ENCODE measurements around the gene C19orf12. TPM values are rescaled to one million over a fixed set of nuclear protein-coding genes. Genes with fewer than 3 reads are reported as not detected.

C19orf12 gene
- total and polyA plus RNA-seq, 2 experiments from 2014 or later, result 11.4 to 17.2 TPM

DNA sequence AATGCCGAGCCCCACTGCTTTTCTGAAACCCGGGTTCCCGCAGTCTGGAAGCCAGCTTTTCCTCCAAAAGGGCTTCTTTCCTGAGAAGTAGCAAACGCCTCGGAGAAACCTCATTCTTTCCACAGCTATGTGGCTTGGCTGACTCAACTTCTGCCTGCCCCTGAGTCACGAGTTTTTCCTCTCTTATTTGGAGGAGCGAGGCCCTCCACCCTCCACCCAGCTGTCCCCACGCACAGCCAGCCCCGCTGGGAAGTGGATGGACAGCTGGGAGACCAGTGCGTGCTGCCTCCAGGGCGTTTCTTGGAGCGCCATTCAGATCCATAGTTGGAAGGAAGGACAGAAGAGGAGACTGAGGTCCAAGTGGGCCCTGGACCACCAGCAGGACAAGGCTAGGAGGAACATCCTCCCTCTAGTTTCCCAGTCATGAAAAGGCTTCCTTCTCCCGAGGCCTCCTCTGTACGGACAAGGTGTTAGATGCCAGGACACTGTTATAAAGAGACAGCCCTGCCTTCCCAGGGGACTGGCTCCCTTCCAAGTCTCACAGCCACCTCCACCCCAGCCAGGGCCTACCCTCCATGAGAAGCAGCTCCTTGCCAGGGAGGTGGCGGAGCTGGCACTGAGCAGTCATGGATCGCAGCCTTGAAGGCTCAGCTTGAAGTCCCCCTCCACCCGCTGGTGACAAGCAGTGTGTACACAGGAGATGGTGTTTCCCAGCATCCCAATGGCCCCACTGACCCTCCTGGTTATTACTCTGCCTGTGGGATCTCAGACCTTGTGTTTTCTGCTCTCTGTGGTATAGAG is 52.3 kb downstream of the C19orf12 start:
- DNase-seq (ENCODE audit: low spot score) (no peak), ATAC-seq (no peak)
- Histone ChIP-seq H2AFZ (no peak overlapping the region), H3K27ac (ENCODE audit: low read depth) (no peak overlapping the region), H3K9me2 (ENCODE audit: insufficient read depth) (no peaks in the 10 kb centered on the region), H3K36me3 (ENCODE audit: insufficient read depth) (no peaks in the 10 kb centered on the region), H3K4me3 (no peak overlapping the region), H3K27me3 (ENCODE audit: insufficient read depth) (no peaks in the 10 kb centered on the region), H3F3A (replicated peaks; ENCODE audit: low read depth) (0 out of 2 replicates have a peak, but pooled peaks cover 7% of the 10 kb centered on the region), H3K4me1 (ENCODE audit: insufficient read depth) (peaks cover 10% of the 10 kb centered on the region), H4K20me1 (replicated peaks; ENCODE audit: insufficient read depth) (no peaks in the 10 kb centered on the region), H3K79me2 (replicated peaks; ENCODE audit: insufficient read depth) (peaks cover 4% of the 10 kb centered on the region; the same call in 1 of the 2 replicates), H3K4me2 (no peak overlapping the region)
- Mint-ChIP-seq H3K27ac (no peak overlapping the region), H3K4me1 (peaks cover 21% of the 10 kb centered on the region), H3K27me3 (ENCODE audit: insufficient read depth, low read depth, poor library complexity) (peaks cover 9% of the 10 kb centered on the region), H3K9me3 (no peaks in the 10 kb centered on the region), H3K36me3 (ENCODE audit: low read depth) (no peaks in the 10 kb centered on the region), H3K4me3 (no peak overlapping the region)
- no peak for TF ChIP-seq STAT1 (IDR thresholded peaks at IDR 0.05; ENCODE audit: unreplicated experiment)
- no peak for TF ChIP-seq ZNF331 (CRISPR knock-in tag; IDR thresholded peaks at IDR 0.05; ENCODE audit: low read depth)
- TF ChIP-seq NANOG (IDR thresholded peaks at IDR 0.05; ENCODE audit: borderline replicate concordance), result no peak
- TF ChIP-seq, protein P1, sequence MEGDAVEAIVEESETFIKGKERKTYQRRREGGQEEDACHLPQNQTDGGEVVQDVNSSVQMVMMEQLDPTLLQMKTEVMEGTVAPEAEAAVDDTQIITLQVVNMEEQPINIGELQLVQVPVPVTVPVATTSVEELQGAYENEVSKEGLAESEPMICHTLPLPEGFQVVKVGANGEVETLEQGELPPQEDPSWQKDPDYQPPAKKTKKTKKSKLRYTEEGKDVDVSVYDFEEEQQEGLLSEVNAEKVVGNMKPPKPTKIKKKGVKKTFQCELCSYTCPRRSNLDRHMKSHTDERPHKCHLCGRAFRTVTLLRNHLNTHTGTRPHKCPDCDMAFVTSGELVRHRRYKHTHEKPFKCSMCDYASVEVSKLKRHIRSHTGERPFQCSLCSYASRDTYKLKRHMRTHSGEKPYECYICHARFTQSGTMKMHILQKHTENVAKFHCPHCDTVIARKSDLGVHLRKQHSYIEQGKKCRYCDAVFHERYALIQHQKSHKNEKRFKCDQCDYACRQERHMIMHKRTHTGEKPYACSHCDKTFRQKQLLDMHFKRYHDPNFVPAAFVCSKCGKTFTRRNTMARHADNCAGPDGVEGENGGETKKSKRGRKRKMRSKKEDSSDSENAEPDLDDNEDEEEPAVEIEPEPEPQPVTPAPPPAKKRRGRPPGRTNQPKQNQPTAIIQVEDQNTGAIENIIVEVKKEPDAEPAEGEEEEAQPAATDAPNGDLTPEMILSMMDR (conservative IDR thresholded peaks at IDR 0.05; ENCODE audit: low read depth in 2 of 2), result no peak
- TF ChIP-seq EZH2phosphoT487 (IDR thresholded peaks at IDR 0.05; ENCODE audit: unreplicated experiment), result no peak
- TF ChIP-seq, protein P2, sequence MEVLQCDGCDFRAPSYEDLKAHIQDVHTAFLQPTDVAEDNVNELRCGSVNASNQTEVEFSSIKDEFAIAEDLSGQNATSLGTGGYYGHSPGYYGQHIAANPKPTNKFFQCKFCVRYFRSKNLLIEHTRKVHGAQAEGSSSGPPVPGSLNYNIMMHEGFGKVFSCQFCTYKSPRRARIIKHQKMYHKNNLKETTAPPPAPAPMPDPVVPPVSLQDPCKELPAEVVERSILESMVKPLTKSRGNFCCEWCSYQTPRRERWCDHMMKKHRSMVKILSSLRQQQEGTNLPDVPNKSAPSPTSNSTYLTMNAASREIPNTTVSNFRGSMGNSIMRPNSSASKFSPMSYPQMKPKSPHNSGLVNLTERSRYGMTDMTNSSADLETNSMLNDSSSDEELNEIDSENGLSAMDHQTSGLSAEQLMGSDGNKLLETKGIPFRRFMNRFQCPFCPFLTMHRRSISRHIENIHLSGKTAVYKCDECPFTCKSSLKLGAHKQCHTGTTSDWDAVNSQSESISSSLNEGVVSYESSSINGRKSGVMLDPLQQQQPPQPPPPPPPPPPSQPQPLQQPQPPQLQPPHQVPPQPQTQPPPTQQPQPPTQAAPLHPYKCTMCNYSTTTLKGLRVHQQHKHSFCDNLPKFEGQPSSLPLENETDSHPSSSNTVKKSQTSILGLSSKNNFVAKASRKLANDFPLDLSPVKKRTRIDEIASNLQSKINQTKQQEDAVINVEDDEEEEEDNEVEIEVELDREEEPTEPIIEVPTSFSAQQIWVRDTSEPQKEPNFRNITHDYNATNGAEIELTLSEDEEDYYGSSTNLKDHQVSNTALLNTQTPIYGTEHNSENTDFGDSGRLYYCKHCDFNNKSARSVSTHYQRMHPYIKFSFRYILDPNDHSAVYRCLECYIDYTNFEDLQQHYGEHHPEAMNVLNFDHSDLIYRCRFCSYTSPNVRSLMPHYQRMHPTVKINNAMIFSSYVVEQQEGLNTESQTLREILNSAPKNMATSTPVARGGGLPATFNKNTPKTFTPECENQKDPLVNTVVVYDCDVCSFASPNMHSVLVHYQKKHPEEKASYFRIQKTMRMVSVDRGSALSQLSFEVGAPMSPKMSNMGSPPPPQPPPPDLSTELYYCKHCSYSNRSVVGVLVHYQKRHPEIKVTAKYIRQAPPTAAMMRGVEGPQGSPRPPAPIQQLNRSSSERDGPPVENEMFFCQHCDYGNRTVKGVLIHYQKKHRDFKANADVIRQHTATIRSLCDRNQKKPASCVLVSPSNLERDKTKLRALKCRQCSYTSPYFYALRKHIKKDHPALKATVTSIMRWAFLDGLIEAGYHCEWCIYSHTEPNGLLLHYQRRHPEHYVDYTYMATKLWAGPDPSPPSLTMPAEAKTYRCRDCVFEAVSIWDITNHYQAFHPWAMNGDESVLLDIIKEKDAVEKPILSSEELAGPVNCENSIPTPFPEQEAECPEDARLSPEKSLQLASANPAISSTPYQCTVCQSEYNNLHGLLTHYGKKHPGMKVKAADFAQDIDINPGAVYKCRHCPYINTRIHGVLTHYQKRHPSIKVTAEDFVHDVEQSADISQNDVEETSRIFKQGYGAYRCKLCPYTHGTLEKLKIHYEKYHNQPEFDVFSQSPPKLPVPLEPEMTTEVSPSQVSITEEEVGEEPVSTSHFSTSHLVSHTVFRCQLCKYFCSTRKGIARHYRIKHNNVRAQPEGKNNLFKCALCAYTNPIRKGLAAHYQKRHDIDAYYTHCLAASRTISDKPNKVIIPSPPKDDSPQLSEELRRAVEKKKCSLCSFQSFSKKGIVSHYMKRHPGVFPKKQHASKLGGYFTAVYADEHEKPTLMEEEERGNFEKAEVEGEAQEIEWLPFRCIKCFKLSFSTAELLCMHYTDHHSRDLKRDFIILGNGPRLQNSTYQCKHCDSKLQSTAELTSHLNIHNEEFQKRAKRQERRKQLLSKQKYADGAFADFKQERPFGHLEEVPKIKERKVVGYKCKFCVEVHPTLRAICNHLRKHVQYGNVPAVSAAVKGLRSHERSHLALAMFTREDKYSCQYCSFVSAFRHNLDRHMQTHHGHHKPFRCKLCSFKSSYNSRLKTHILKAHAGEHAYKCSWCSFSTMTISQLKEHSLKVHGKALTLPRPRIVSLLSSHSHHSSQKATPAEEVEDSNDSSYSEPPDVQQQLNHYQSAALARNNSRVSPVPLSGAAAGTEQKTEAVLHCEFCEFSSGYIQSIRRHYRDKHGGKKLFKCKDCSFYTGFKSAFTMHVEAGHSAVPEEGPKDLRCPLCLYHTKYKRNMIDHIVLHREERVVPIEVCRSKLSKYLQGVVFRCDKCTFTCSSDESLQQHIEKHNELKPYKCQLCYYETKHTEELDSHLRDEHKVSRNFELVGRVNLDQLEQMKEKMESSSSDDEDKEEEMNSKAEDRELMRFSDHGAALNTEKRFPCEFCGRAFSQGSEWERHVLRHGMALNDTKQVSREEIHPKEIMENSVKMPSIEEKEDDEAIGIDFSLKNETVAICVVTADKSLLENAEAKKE (CRISPR knock-in tag; IDR thresholded peaks at IDR 0.05), result no peak
- TF ChIP-seq ZNF114 (CRISPR knock-in tag; IDR thresholded peaks at IDR 0.05), result no peak
- TF ChIP-seq, protein P3, sequence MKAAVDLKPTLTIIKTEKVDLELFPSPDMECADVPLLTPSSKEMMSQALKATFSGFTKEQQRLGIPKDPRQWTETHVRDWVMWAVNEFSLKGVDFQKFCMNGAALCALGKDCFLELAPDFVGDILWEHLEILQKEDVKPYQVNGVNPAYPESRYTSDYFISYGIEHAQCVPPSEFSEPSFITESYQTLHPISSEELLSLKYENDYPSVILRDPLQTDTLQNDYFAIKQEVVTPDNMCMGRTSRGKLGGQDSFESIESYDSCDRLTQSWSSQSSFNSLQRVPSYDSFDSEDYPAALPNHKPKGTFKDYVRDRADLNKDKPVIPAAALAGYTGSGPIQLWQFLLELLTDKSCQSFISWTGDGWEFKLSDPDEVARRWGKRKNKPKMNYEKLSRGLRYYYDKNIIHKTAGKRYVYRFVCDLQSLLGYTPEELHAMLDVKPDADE (IDR thresholded peaks at IDR 0.05), result no peak
- TF ChIP-seq CREB1 (CRISPR knock-in tag; IDR thresholded peaks at IDR 0.05; ENCODE audit: low read depth), result no peak
- TF ChIP-seq, protein P4, sequence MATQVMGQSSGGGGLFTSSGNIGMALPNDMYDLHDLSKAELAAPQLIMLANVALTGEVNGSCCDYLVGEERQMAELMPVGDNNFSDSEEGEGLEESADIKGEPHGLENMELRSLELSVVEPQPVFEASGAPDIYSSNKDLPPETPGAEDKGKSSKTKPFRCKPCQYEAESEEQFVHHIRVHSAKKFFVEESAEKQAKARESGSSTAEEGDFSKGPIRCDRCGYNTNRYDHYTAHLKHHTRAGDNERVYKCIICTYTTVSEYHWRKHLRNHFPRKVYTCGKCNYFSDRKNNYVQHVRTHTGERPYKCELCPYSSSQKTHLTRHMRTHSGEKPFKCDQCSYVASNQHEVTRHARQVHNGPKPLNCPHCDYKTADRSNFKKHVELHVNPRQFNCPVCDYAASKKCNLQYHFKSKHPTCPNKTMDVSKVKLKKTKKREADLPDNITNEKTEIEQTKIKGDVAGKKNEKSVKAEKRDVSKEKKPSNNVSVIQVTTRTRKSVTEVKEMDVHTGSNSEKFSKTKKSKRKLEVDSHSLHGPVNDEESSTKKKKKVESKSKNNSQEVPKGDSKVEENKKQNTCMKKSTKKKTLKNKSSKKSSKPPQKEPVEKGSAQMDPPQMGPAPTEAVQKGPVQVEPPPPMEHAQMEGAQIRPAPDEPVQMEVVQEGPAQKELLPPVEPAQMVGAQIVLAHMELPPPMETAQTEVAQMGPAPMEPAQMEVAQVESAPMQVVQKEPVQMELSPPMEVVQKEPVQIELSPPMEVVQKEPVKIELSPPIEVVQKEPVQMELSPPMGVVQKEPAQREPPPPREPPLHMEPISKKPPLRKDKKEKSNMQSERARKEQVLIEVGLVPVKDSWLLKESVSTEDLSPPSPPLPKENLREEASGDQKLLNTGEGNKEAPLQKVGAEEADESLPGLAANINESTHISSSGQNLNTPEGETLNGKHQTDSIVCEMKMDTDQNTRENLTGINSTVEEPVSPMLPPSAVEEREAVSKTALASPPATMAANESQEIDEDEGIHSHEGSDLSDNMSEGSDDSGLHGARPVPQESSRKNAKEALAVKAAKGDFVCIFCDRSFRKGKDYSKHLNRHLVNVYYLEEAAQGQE (IDR thresholded peaks at IDR 0.05; ENCODE audit: unreplicated experiment), result no peak
- TF ChIP-seq POLR2AphosphoS5 (IDR thresholded peaks at IDR 0.05; ENCODE audit: low read depth), result no peak
- TF ChIP-seq EZH2 (IDR thresholded peaks at IDR 0.05; ENCODE audit: low read depth, unreplicated experiment), result no peak
- no peak for TF ChIP-seq JUNB (IDR thresholded peaks at IDR 0.05; ENCODE audit: unreplicated experiment)
